Parathyroid adenoma (tissue), 2 donors: ENCODE results near the gene TRAF3IP3.

Source experiments
- H2AFZ ChIP-seq: fragments of 300-600 bp; sonication (generic); one replicate; pipeline ENCODE4 v1.7.0; 2017; ENCODE audit warnings: antibody characterized with exemption, mild to moderate bottlenecking
- H3K27ac ChIP-seq: fragments of 300-600 bp; sonication (generic); one replicate; pipeline ENCODE4 v1.7.0; 2017
- H3K27me3 ChIP-seq: fragments of 300-600 bp; sonication (generic); one replicate; pipeline ENCODE4 v1.7.0; 2017; ENCODE audit warnings: low read length; ENCODE audit not compliant: control insufficient read depth, insufficient read depth
- H3K36me3 ChIP-seq: fragments of 300-600 bp; sonication (generic); one replicate; pipeline ENCODE4 v1.7.0; 2017; ENCODE audit warnings: low read length; ENCODE audit not compliant: control insufficient read depth, insufficient read depth
- H3K4me1 ChIP-seq: fragments of 300-600 bp; sonication (generic); one replicate; pipeline ENCODE4 v1.7.0; 2017; ENCODE audit warnings: control low read depth
- H3K4me2 ChIP-seq: fragments of 300-600 bp; sonication (generic); one replicate; pipeline ENCODE4 v1.7.0; 2017; ENCODE audit warnings: low read length
- H3K4me3 ChIP-seq: fragments of 300-600 bp; sonication (generic); one replicate; pipeline ENCODE4 v1.7.0; 2017; ENCODE audit warnings: low read depth, low read length
- H3K79me2 ChIP-seq: fragments of 300-600 bp; sonication (generic); one replicate; pipeline ENCODE4 v1.7.0; 2017; ENCODE audit warnings: control low read depth
- H3K9ac ChIP-seq: fragments of 300-600 bp; sonication (generic); one replicate; pipeline ENCODE4 v1.7.0; 2017; ENCODE audit warnings: mild to moderate bottlenecking
- H3K9me3 ChIP-seq: fragments of 300-600 bp; sonication (generic); one replicate; pipeline ENCODE4 v1.7.0; 2017; ENCODE audit warnings: low read length; ENCODE audit not compliant: control insufficient read depth
- TF ChIP-seq, protein P1 (sequence below): fragments of 300-600 bp; sonication (generic); IDR thresholded peaks from one replicate; pipeline ENCODE4 v1.7.0; 2017; ENCODE audit warnings: antibody characterized with exemption, mild to moderate bottlenecking
- donor health status: primary hyperparathyroidism.

TRAF3IP3 gene

DNA sequence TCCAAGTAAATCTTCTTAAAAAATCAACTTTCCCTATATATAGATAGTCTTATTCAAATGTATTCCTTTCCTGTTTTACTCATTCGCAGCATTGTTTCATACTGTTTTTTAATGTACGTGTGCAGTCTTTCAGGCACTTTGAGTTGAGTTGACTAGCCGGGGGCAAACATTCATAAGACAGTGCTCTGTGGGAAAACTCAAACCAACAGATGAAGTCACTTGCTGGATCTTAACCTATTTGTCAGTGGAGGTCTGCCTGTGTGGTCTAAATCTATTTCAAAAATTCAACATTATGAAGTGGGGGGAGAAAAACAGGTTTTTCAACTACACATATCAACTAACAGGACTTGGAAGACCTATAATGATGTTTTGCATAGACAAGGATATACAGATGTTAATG lies 45.0 kb upstream of the TRAF3IP3 start:
- no peak overlapping the region for H2AFZ ChIP-seq
- H3K9me3 ChIP-seq: no peaks in the 10 kb centered on the region
- H3K27me3 ChIP-seq: no peaks in the 10 kb centered on the region
- H3K9ac ChIP-seq: no peak overlapping the region
- H3K27ac ChIP-seq: no peak overlapping the region
- H3K79me2 ChIP-seq: no peaks in the 10 kb centered on the region
- H3K4me2 ChIP-seq: no peak overlapping the region
- H3K4me1 ChIP-seq: no peaks in the 10 kb centered on the region
- H3K4me3 ChIP-seq: no peak overlapping the region
- no peaks in the 10 kb centered on the region for H3K36me3 ChIP-seq
- TF ChIP-seq, protein P1, sequence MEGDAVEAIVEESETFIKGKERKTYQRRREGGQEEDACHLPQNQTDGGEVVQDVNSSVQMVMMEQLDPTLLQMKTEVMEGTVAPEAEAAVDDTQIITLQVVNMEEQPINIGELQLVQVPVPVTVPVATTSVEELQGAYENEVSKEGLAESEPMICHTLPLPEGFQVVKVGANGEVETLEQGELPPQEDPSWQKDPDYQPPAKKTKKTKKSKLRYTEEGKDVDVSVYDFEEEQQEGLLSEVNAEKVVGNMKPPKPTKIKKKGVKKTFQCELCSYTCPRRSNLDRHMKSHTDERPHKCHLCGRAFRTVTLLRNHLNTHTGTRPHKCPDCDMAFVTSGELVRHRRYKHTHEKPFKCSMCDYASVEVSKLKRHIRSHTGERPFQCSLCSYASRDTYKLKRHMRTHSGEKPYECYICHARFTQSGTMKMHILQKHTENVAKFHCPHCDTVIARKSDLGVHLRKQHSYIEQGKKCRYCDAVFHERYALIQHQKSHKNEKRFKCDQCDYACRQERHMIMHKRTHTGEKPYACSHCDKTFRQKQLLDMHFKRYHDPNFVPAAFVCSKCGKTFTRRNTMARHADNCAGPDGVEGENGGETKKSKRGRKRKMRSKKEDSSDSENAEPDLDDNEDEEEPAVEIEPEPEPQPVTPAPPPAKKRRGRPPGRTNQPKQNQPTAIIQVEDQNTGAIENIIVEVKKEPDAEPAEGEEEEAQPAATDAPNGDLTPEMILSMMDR: no peak

DNA sequence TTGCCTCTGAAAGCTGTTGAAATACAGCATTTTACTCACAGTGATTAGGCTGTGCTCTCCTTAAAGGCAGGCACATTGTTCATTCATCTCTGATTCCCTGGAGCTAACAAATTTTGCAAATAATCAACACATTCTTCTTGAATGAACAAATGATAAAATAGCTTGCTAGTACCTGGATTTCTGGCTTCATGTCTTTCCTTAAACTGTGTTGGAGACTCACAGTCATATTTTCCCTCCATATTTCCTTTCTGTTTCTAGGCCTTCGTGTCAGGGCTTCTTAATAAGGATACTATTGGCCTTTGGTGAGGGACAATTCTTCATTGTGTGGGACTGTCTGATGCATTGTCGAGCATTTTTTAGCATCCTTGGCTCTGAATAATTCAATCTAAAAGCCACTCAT lies 41.5 kb upstream of the TRAF3IP3 start:
- Histone ChIP-seq H3K4me2 (no peak overlapping the region), H3K4me1 (no peaks in the 10 kb centered on the region), H3K27ac (no peak overlapping the region), H3K9me3 (no peaks in the 10 kb centered on the region), H2AFZ (no peak overlapping the region), H3K9ac (no peak overlapping the region), H3K36me3 (no peaks in the 10 kb centered on the region), H3K4me3 (no peak overlapping the region), H3K27me3 (no peaks in the 10 kb centered on the region), H3K79me2 (no peaks in the 10 kb centered on the region)
- TF ChIP-seq, protein P1: no peak

DNA sequence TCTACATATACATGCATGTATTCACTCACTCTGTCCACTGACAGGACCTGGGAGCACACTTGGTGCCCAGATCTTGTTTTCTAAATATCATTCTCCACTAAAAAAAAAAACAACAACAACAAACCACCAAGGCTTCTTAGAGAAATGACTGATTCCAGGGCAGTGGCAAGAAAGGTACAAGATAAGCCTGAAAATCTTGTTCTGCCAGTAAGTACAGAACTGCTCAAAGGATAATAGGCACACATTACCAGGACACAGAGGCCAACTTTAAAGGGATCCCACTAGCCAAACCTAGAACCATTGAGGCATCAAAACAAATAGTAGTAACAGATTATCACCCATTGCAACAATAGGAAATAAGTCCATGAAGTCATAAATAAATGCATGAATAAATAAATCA lies 40.5 kb upstream of the TRAF3IP3 start:
- Histone ChIP-seq H3K36me3 (no peaks in the 10 kb centered on the region), H3K4me3 (no peak overlapping the region), H3K27me3 (no peaks in the 10 kb centered on the region), H3K9me3 (no peaks in the 10 kb centered on the region), H3K4me2 (no peak overlapping the region), H3K4me1 (no peaks in the 10 kb centered on the region), H3K79me2 (no peaks in the 10 kb centered on the region), H2AFZ (no peak overlapping the region), H3K27ac (no peak overlapping the region), H3K9ac (no peak overlapping the region)
- TF ChIP-seq, protein P1: no peak

DNA sequence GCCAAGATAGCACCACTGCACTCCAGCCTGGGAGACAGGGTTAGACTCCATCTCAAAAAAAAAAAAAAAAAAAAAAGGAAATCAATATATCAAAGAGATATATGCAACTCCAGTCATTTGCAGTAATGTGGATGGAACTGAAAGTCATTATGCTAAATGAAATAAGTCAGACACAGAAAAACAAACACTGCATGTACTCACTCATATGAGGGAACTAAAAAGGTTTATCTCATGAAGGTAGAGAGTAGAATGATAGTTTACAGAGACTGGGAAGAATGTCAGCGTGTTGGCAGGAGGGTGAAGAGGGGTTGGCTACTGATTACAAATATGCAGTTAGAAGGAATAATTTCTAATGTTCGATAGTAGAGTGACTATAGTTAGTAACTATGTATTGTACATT lies 38.0 kb upstream of the TRAF3IP3 start:
- no peak overlapping the region for H2AFZ ChIP-seq
- no peaks in the 10 kb centered on the region for H3K79me2 ChIP-seq
- no peak overlapping the region for H3K4me2 ChIP-seq
- no peak overlapping the region for H3K27ac ChIP-seq
- no peaks in the 10 kb centered on the region for H3K9me3 ChIP-seq
- no peak overlapping the region for H3K9ac ChIP-seq
- H3K36me3 ChIP-seq: no peaks in the 10 kb centered on the region
- TF ChIP-seq, protein P1: no peak
- no peaks in the 10 kb centered on the region for H3K27me3 ChIP-seq
- H3K4me3 ChIP-seq: no peak overlapping the region
- peaks cover 5% of the 10 kb centered on the region for H3K4me1 ChIP-seq

DNA sequence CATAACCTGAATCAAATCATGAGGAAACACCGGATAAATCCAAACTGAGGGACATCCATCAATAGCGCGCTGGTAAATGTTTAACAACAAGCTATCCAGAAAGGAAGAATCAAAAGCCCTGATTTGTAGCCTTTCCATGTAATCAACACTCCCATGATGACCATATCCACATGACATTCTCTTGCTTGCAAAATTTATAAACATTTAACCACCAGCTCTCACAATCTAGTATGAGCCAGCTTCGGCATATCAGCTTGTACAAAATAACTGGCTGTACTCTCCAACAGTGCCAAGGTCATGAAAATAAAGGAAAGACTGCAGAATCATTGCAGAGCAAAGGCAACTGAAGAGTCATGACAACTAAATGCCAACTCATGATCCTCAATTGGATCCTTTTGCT lies 35.5 kb upstream of the TRAF3IP3 start:
- TF ChIP-seq, protein P1: no peak
- H3K36me3 ChIP-seq: no peaks in the 10 kb centered on the region
- H3K9me3 ChIP-seq: no peaks in the 10 kb centered on the region
- H2AFZ ChIP-seq: no peak overlapping the region
- no peaks in the 10 kb centered on the region for H3K27me3 ChIP-seq
- no peak overlapping the region for H3K9ac ChIP-seq
- no peak overlapping the region for H3K27ac ChIP-seq
- H3K4me1 ChIP-seq: peaks cover 5% of the 10 kb centered on the region
- no peak overlapping the region for H3K4me2 ChIP-seq
- H3K4me3 ChIP-seq: no peak overlapping the region
- H3K79me2 ChIP-seq: no peaks in the 10 kb centered on the region
